HepG2 (cell line): ENCODE data around the gene XPR1. TPM values are rescaled to one million over a fixed set of nuclear protein-coding genes. Genes with fewer than 3 reads are reported as not detected.

Source experiments
- ATAC-seq: fragments of 200-7000 bp; cut with Tn5 transposase; 3 replicates; pipeline ENCODE4 v1.9.1; 2020; ENCODE audit warnings: mild to moderate bottlenecking, moderate library complexity
- BruUV-seq: library from RNA; stranded (reverse); fragments of 400-500 nt; replicated peaks from 2 replicates; lab custom pipeline; 2021; lab: Mats Ljungman, UMichigan
- CTCF ChIA-PET: fragments of 300-600 bp; formaldehyde crosslinking; extraction: SDS; loops from one replicate; lab custom pipeline; 2021; ENCODE audit warnings: low total read pairs, inconsistent platforms, low intra/inter-chr PET ratio; lab: Yijun Ruan, JAX
- POLR2A ChIA-PET: fragments of 350-600 bp; sonication (Branson Sonifier 250); formaldehyde crosslinking; loops from one replicate; lab custom pipeline; 2020; ENCODE audit warnings: antibody characterized with exemption, inconsistent platforms; lab: Yijun Ruan, JAX
- DNase-seq: peaks from one replicate; pipeline ENCODE4 v3.0.0-alpha.2; 2015; ENCODE audit warnings: low spot score
- FAIRE-seq: peaks from 3 replicates; lab custom pipeline; 2011; peaks lifted over from hg19 to GRCh38; lab: Jason Lieb, UNC
- H2AFZ ChIP-seq: one replicate; pipeline ENCODE4 v1.6.1; 2011; ENCODE audit warnings: low read length, inconsistent platforms
- H3K27ac ChIP-seq: fragments of 300-600 bp; 3 replicates; pipeline ENCODE4 v1.8.0; 2011; ENCODE audit warnings: mixed run types, mild to moderate bottlenecking, mixed read lengths, low read length, inconsistent platforms; ENCODE audit not compliant: insufficient read depth; ENCODE audit errors: extremely low read length
- H3K27me3 ChIP-seq, 2 experiments: fragments of 200-600 bp in 1 of 2; 2 replicates in 1 of 2; 3 replicates in 1 of 2; pipeline versions ENCODE4 v1.6.0 to v1.8.0; 2011; ENCODE audit warnings: low read length in 2 of 2, mild to moderate bottlenecking in 2 of 2, moderate library complexity in 2 of 2, inconsistent platforms in 1 of 2; ENCODE audit not compliant: insufficient read depth in 2 of 2, control insufficient read depth in 1 of 2
- H3K36me3 ChIP-seq, 2 experiments: fragments of 200-600 bp in 1 of 2; replicated peaks in 1 of 2; 2 replicates in 1 of 2; 3 replicates in 1 of 2; pipeline versions ENCODE4 v1.5.1 to v1.8.0; 2011; ENCODE audit warnings: low read length in 2 of 2, inconsistent platforms in 1 of 2; ENCODE audit not compliant: insufficient read depth in 2 of 2, control insufficient read depth in 1 of 2
- H3K4me1 ChIP-seq: 2 replicates; pipeline ENCODE4 v1.5.1; 2012; ENCODE audit warnings: low read length, inconsistent platforms; ENCODE audit not compliant: insufficient read depth
- H3K4me2 ChIP-seq: 2 replicates; pipeline ENCODE4 v1.6.0; 2011; ENCODE audit warnings: low read depth, low read length, inconsistent platforms
- H3K4me3 ChIP-seq, 3 experiments: fragments of 200-600 bp in 1 of 3; sonication (generic), shearing (Covaris generic) in 1 of 3; replicated peaks in 1 of 3; 2 replicates each; pipeline ENCODE4 v1.5.1; 2011 to 2016; ENCODE audit warnings: low read length in 3 of 3, inconsistent platforms in 2 of 3, low read depth in 2 of 3, mild to moderate bottlenecking in 2 of 3, control low read depth in 1 of 3, mixed read lengths in 1 of 3; ENCODE audit not compliant: insufficient read depth in 1 of 3
- H3K79me2 ChIP-seq: one replicate; pipeline ENCODE4 v1.6.1; 2011; ENCODE audit warnings: low read length, inconsistent platforms; ENCODE audit not compliant: insufficient read depth
- H3K9ac ChIP-seq: 2 replicates; pipeline ENCODE4 v1.6.0; 2011; ENCODE audit warnings: mild to moderate bottlenecking, low read depth, low read length, inconsistent platforms; ENCODE audit not compliant: insufficient read depth
- H3K9me3 ChIP-seq: 2 replicates; pipeline ENCODE4 v1.5.1; 2012; ENCODE audit warnings: mild to moderate bottlenecking, low read length
- H4K20me1 ChIP-seq: 2 replicates; pipeline ENCODE4 v1.6.0; 2011; ENCODE audit warnings: inconsistent platforms, mild to moderate bottlenecking, low read length, moderate library complexity; ENCODE audit not compliant: insufficient read depth
- ETV5 ChIP-seq: IDR thresholded peaks from 2 replicates; pipeline ENCODE4 v1.6.1; 2018; ENCODE audit warnings: missing biosample characterization, missing genetic modification reagents, inconsistent platforms, borderline replicate concordance
- GFI1 ChIP-seq: sonication (generic); formaldehyde crosslinking; IDR thresholded peaks from 2 replicates; pipeline ENCODE4 v1.5.0; 2020; ENCODE audit warnings: missing genetic modification reagents, mild to moderate bottlenecking, borderline replicate concordance
- GZF1 ChIP-seq: sonication (generic); formaldehyde crosslinking; IDR thresholded peaks from 2 replicates; pipeline ENCODE4 v1.5.1; 2020; ENCODE audit warnings: mild to moderate bottlenecking, missing genetic modification reagents
- KAT8 ChIP-seq: IDR thresholded peaks from 2 replicates; pipeline ENCODE4 v1.6.1; 2016; ENCODE audit warnings: missing genetic modification reagents, missing compliant biosample characterization
- POLR2A ChIP-seq, 2 experiments: IDR thresholded peaks; 2 replicates each; pipeline ENCODE4 v1.6.1; 2011; ENCODE audit warnings: low read depth in 2 of 2, low read length in 2 of 2, mild to moderate bottlenecking in 1 of 2, moderate library complexity in 1 of 2; ENCODE audit not compliant: insufficient read depth in 1 of 2
- ZNF274 ChIP-seq: sonication (generic); formaldehyde crosslinking; IDR thresholded peaks from 2 replicates; pipeline ENCODE4 v1.5.1; 2020; ENCODE audit warnings: mild to moderate bottlenecking, missing genetic modification reagents
- ZNF3 ChIP-seq: IDR thresholded peaks from 2 replicates; pipeline ENCODE4 v1.7.0; 2017; ENCODE audit warnings: inconsistent platforms
- ZNF644 ChIP-seq: IDR thresholded peaks from 2 replicates; pipeline ENCODE4 v1.6.1; 2016; ENCODE audit warnings: low read depth
- ZNF660 ChIP-seq: sonication (generic); formaldehyde crosslinking; IDR thresholded peaks from 2 replicates; pipeline ENCODE4 v1.5.1; 2020; ENCODE audit warnings: mild to moderate bottlenecking, low read depth, missing genetic modification reagents, borderline replicate concordance
- ZNF776 ChIP-seq: sonication (generic); formaldehyde crosslinking; IDR thresholded peaks from 2 replicates; pipeline ENCODE4 v1.4.0; 2020; ENCODE audit warnings: mild to moderate bottlenecking, missing genetic modification reagents
- WGBS: methylation state at CpG from one replicate; pipeline ENCODE4 v1.1.6; 2017; ENCODE audit warnings: low lambda C conversion rate; 5-methylcytosine and 5-hydroxymethylcytosine counted together
- in situ Hi-C: cut with HindIII; loops from 2 replicates; pipeline ENCODE4 v1.10.0; 2017; ENCODE audit warnings: low pct_unique_long_range_greater_than_20kb; ENCODE audit not compliant: extremely low pct_ligation_motif_present
- intact Hi-C: fragments of 100-400 bp; cut with micrococcal nuclease; formaldehyde crosslinking; loops from one replicate; pipeline ENCODE4 v1.10.0; 2022; ENCODE audit not compliant: unreplicated experiment
- polyA plus RNA-seq, 8 experiments: library from polyadenylated mRNA; depleted of rRNA in 3 of 8; stranded (reverse) in 7 of 8; unstranded in 1 of 8; fragments of >200 nt; fragmentation: Illumina TruSeq in 4 of 8; extraction: Trizol in 4 of 8; gene quantifications; 2 replicates each; pipeline versions ENCODE4 v1.2.1 to v1.2.3, GENCODE V29; 2011 to 2016; ENCODE audit warnings: low read depth in 4 of 8, missing spikeins in 1 of 8, mixed read lengths in 1 of 8; ENCODE audit not compliant: insufficient read depth in 1 of 8
- total RNA-seq, 5 experiments: library from RNA; depleted of rRNA; stranded (reverse); fragments of >200 nt; fragmentation: Illumina TruSeq; extraction: Trizol; gene quantifications; 2 replicates each; pipeline ENCODE4 v1.2.3, GENCODE V29; 2016; ENCODE audit warnings: low read depth in 1 of 5
- TF ChIP-seq, protein P1 (sequence below): IDR thresholded peaks from 2 replicates; pipeline ENCODE4 v1.4.0; 2020; ENCODE audit warnings: mild to moderate bottlenecking, missing genetic modification reagents
- TF ChIP-seq, protein P2 (sequence below): sonication (generic); formaldehyde crosslinking; IDR thresholded peaks from 2 replicates; pipeline ENCODE4 v1.8.0; 2022; ENCODE audit warnings: mild to moderate bottlenecking, missing genetic modification reagents, moderate library complexity
- TF ChIP-seq, protein P3 (sequence below): sonication (generic); formaldehyde crosslinking; IDR thresholded peaks from 2 replicates; pipeline ENCODE4 v1.4.0; 2020; ENCODE audit warnings: missing genetic modification reagents

Gene XPR1
- total and polyA plus RNA-seq, 2 of the 13 experiments (the other 11 are each of a cell fraction or from before 2014, with no cell fraction given) = 22.3 to 23.6 TPM

DNA sequence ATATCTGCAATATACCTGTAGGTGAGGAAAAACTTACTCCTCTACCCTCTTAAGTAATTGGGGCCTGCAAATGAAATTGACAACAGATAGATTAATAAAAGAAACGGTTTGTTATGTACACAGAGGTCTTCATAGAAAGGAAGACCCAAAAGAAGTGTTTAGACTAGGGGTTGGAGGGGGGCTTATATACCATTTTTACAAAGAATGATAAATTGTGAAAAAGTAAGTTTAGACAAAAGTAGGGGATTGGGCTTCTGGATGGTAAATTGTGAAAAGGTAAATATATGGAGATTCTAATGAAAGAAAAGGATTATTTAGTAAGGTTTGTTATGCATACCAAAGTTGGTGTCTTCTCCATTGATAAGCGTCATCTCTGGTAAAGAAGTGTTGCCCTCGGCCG, 207.7 kb downstream of the XPR1 start (continued):
- no peak for TF ChIP-seq ETV5 (CRISPR knock-in tag)
- TF ChIP-seq ZNF644 (CRISPR knock-in tag) = no peak
- no peak for TF ChIP-seq ZNF660 (CRISPR knock-in tag)

DNA sequence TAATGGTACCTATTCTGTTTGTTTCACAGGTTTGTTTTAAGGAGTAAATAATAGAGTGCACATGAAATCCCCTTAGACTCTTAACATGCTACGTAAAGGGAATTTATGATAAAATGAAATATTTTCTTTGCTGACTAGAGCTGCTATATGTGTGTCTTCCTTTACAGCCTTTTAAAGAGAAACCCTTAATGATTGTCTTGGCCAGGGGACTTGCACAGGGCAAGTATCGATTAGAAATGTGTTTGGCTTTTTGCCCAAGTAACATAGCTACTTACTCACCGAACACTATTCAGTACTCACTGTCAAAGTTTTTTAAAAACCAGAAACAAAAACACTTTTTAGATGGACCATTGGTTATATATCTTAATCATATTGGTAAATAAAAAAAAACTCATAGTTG, 209.6 kb downstream of the XPR1 start:
- ChIA-PET POLR2A (no interaction called here), CTCF (no interaction called here)
- BruUV-seq = no TSS peak
- intact Hi-C loops = no loop called here
- 100% methylated on average over 3 of the region's 3 CpGs for WGBS
- Histone ChIP-seq H3K27me3 (no peaks in the 10 kb centered on the region), H3K4me2 (no peak overlapping the region), H3K9ac (no peak overlapping the region), H3K27ac (no peak overlapping the region), H3K9me3 (no peaks in the 10 kb centered on the region), H3K79me2 (no peaks in the 10 kb centered on the region), H3K4me1 (no peaks in the 10 kb centered on the region), H2AFZ (no peak overlapping the region), H3K4me3 (no peak overlapping the region), H4K20me1 (no peaks in the 10 kb centered on the region), H3K36me3 (peaks cover 0 to 1% of the 10 kb centered on the region in 2 experiments; a peak in 2 of 5 replicates)
- TF ChIP-seq ZNF3 (CRISPR knock-in tag) (no peak), GZF1 (no peak), ZNF274 (no peak)
- FAIRE-seq = no peak
- no peak for DNase-seq
- in situ Hi-C loops = no loop called here
- no peak for ATAC-seq

DNA sequence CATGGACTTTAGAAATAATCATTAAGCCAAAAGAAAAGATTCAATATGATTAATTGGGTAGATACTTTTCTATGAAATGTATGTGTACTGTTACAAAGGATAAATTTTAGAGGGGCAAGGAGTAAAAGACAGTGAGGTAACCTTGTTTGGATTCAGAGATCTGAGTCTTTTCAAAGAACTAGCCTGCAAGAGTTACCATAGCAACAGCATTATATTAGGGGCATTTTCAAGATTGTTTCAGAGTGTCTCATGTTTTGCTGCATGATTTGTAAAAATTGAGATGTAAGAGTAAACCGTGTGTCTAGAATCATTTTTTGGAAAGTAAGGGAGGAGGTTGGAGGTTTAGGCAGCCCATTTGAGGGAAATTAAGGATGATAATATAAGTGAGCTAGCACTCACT, 210.2 kb downstream of the XPR1 start:
- DNase-seq = no peak
- ChIA-PET CTCF (no interaction called here), POLR2A (no interaction called here)
- Histone ChIP-seq H3K27ac (no peak overlapping the region), H3K4me1 (no peaks in the 10 kb centered on the region), H3K9ac (no peak overlapping the region), H3K36me3 (no peaks in the 10 kb centered on the region; a peak in 1 of 5 replicates), H3K4me2 (no peak overlapping the region), H3K27me3 (no peaks in the 10 kb centered on the region), H3K4me3 (no peak overlapping the region), H3K9me3 (no peaks in the 10 kb centered on the region), H4K20me1 (no peaks in the 10 kb centered on the region), H3K79me2 (no peaks in the 10 kb centered on the region), H2AFZ (no peak overlapping the region)
- BruUV-seq = no TSS peak
- ATAC-seq = no peak
- FAIRE-seq = no peak
- WGBS = 87% methylated on average over 1 of the region's 1 CpG
- in situ Hi-C loops (no loop called here), intact Hi-C loops (no loop called here)
- TF ChIP-seq KAT8 (CRISPR knock-in tag) (no peak), POLR2A (IDR thresholded peaks at IDR 0.05; ENCODE audit: insufficient read depth in 1 of 2, low read depth in 2 of 2, low read length in 2 of 2) (no peak), GFI1 (CRISPR knock-in tag) (no peak), ZNF776 (CRISPR knock-in tag) (no peak)
- TF ChIP-seq, protein P1, sequence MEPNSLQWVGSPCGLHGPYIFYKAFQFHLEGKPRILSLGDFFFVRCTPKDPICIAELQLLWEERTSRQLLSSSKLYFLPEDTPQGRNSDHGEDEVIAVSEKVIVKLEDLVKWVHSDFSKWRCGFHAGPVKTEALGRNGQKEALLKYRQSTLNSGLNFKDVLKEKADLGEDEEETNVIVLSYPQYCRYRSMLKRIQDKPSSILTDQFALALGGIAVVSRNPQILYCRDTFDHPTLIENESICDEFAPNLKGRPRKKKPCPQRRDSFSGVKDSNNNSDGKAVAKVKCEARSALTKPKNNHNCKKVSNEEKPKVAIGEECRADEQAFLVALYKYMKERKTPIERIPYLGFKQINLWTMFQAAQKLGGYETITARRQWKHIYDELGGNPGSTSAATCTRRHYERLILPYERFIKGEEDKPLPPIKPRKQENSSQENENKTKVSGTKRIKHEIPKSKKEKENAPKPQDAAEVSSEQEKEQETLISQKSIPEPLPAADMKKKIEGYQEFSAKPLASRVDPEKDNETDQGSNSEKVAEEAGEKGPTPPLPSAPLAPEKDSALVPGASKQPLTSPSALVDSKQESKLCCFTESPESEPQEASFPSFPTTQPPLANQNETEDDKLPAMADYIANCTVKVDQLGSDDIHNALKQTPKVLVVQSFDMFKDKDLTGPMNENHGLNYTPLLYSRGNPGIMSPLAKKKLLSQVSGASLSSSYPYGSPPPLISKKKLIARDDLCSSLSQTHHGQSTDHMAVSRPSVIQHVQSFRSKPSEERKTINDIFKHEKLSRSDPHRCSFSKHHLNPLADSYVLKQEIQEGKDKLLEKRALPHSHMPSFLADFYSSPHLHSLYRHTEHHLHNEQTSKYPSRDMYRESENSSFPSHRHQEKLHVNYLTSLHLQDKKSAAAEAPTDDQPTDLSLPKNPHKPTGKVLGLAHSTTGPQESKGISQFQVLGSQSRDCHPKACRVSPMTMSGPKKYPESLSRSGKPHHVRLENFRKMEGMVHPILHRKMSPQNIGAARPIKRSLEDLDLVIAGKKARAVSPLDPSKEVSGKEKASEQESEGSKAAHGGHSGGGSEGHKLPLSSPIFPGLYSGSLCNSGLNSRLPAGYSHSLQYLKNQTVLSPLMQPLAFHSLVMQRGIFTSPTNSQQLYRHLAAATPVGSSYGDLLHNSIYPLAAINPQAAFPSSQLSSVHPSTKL (CRISPR knock-in tag) = no peak
- TF ChIP-seq, protein P2, sequence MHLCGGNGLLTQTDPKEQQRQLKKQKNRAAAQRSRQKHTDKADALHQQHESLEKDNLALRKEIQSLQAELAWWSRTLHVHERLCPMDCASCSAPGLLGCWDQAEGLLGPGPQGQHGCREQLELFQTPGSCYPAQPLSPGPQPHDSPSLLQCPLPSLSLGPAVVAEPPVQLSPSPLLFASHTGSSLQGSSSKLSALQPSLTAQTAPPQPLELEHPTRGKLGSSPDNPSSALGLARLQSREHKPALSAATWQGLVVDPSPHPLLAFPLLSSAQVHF (CRISPR knock-in tag) = no peak
- TF ChIP-seq, protein P3, sequence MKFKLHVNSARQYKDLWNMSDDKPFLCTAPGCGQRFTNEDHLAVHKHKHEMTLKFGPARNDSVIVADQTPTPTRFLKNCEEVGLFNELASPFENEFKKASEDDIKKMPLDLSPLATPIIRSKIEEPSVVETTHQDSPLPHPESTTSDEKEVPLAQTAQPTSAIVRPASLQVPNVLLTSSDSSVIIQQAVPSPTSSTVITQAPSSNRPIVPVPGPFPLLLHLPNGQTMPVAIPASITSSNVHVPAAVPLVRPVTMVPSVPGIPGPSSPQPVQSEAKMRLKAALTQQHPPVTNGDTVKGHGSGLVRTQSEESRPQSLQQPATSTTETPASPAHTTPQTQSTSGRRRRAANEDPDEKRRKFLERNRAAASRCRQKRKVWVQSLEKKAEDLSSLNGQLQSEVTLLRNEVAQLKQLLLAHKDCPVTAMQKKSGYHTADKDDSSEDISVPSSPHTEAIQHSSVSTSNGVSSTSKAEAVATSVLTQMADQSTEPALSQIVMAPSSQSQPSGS = no peak
